Measurements from ENCODE around the gene NUP98. TPM values are rescaled to one million over a fixed set of nuclear protein-coding genes. Genes with fewer than 3 reads are reported as not detected.

Gene NUP98
- total RNA-seq, 4 donors from 2014 or later, result 65.2 to 128 (median 102) TPM

- no peak for DNase-seq
- in situ Hi-C loops (cut with MboI; ENCODE audit: low sequenced_read_pairs in 4 of 4) (no loop called here), intact Hi-C loops (cut with DNase I; ENCODE audit: low total_unique reads) (no loop called here)
- Histone ChIP-seq H3K27ac (peak overlapping the region; percentile 15 to 88 (median 33)), H3K27me3 (no peaks in the 10 kb centered on the region), H3K4me3 (no peak overlapping the region), H3K9me3 (no peaks in the 10 kb centered on the region), H3K36me3 (peaks cover 2 to 52% of the 10 kb centered on the region in 2 donors), H3K4me1 (peaks cover 28 to 32% of the 10 kb centered on the region in 2 donors)
- no peak for ATAC-seq
- TF ChIP-seq POLR2A (IDR thresholded peaks at IDR 0.05) (no peak), CTCF (IDR thresholded peaks at IDR 0.05 in 4 of 5, conservative IDR thresholded peaks at IDR 0.05 in 1 of 5) (no peak)
These were observed 94.0 kb downstream of the NUP98 start for GRCh38 chr11:3703383-3703782.

GRCh38 chr11:3700910-3701309, 96.4 kb downstream of the NUP98 start:
- no peak for DNase-seq
- TF ChIP-seq POLR2A (IDR thresholded peaks at IDR 0.05) (no peak), CTCF (IDR thresholded peaks at IDR 0.05 in 4 of 5, conservative IDR thresholded peaks at IDR 0.05 in 1 of 5) (no peak)
- peak; percentile 69 to 88 for ATAC-seq
- no peak overlapping the region for H3K4me3 ChIP-seq
- in situ Hi-C loops (cut with MboI; ENCODE audit: low sequenced_read_pairs in 4 of 4), result no loop called here
- peaks cover 2 to 68% of the 10 kb centered on the region in 2 donors for H3K36me3 ChIP-seq
- H3K9me3 ChIP-seq, result no peaks in the 10 kb centered on the region
- intact Hi-C loops (cut with DNase I; ENCODE audit: low total_unique reads), result no loop called here
- peaks cover 21 to 28% of the 10 kb centered on the region in 2 donors for H3K4me1 ChIP-seq
- peak overlapping the region; percentile 68 to 88 (median 75) for H3K27ac ChIP-seq
- H3K27me3 ChIP-seq, result no peaks in the 10 kb centered on the region

- in situ Hi-C loops (cut with MboI; ENCODE audit: low sequenced_read_pairs in 4 of 4) (no loop called here), intact Hi-C loops (cut with DNase I; ENCODE audit: low total_unique reads) (no loop called here)
- peaks cover 2 to 68% of the 10 kb centered on the region in 2 donors for H3K36me3 ChIP-seq
These were observed 96.9 kb downstream of the NUP98 start for GRCh38 chr11:3700410-3700809.

GRCh38 chr11:3686751-3687150, 110.6 kb downstream of the NUP98 start:
- Histone ChIP-seq H3K36me3 (peaks cover 6 to 75% of the 10 kb centered on the region in 2 donors), H3K9me3 (no peaks in the 10 kb centered on the region), H3K4me1 (peaks cover 19 to 24% of the 10 kb centered on the region in 2 donors), H3K27ac (peak overlapping the region; percentile 70 to 85 (median 70)), H3K4me3 (no peak overlapping the region), H3K27me3 (no peaks in the 10 kb centered on the region)
- no peak for ATAC-seq
- TF ChIP-seq POLR2A (IDR thresholded peaks at IDR 0.05) (no peak), CTCF (IDR thresholded peaks at IDR 0.05 in 4 of 5, conservative IDR thresholded peaks at IDR 0.05 in 1 of 5) (no peak)
- in situ Hi-C loops (cut with MboI; ENCODE audit: low sequenced_read_pairs in 4 of 4), result no loop called here
- intact Hi-C loops (cut with DNase I; ENCODE audit: low total_unique reads), result no loop called here
- DNase-seq, result no peak

More at GRCh38 chr11:3700410-3700809, 96.9 kb downstream of the NUP98 start:
- H3K4me3 ChIP-seq, result no peak overlapping the region
- no peaks in the 10 kb centered on the region for H3K9me3 ChIP-seq
- no peak for DNase-seq
- H3K27me3 ChIP-seq, result no peaks in the 10 kb centered on the region
- no peak for TF ChIP-seq CTCF (IDR thresholded peaks at IDR 0.05 in 4 of 5, conservative IDR thresholded peaks at IDR 0.05 in 1 of 5)
- no peak for TF ChIP-seq POLR2A (IDR thresholded peaks at IDR 0.05)
- H3K27ac ChIP-seq, result peak overlapping the region; percentile 68 to 88 (median 75)
- peaks cover 21 to 28% of the 10 kb centered on the region in 2 donors for H3K4me1 ChIP-seq
- ATAC-seq, result peak; percentile 63 to 82

GRCh38 chr11:3685923-3686322, 111.4 kb downstream of the NUP98 start:
- Histone ChIP-seq H3K27me3 (no peaks in the 10 kb centered on the region), H3K36me3 (peaks cover 6 to 75% of the 10 kb centered on the region in 2 donors), H3K4me1 (peaks cover 19 to 24% of the 10 kb centered on the region in 2 donors), H3K4me3 (no peak overlapping the region), H3K27ac (peak overlapping the region; percentile 70 to 85 (median 70)), H3K9me3 (no peaks in the 10 kb centered on the region)
- intact Hi-C loops (cut with DNase I; ENCODE audit: low total_unique reads), result no loop called here
- DNase-seq, result peak; percentile 65
- TF ChIP-seq POLR2A (IDR thresholded peaks at IDR 0.05) (no peak), CTCF (IDR thresholded peaks at IDR 0.05 in 4 of 5, conservative IDR thresholded peaks at IDR 0.05 in 1 of 5) (no peak)
- peak; percentile 87 to 90 for ATAC-seq
- in situ Hi-C loops (cut with MboI; ENCODE audit: low sequenced_read_pairs in 4 of 4), result no loop called here

Measured in gastrocnemius medialis (tissue), 4 donors.